Psoas muscle (tissue), 8 donors: ENCODE measurements around the gene SF3A1. TPM values are rescaled to one million over a fixed set of nuclear protein-coding genes. Genes with fewer than 3 reads are reported as not detected.
A peak's percentile ranks its signal among the peaks of the same experiment; 100 is the strongest.

Source experiments
- ATAC-seq, 4 donors: fragments of 200-7000 bp; cut with Tn5 transposase; one replicate each; pipeline ENCODE4 v1.9.1; 2020; ENCODE audit warnings: moderate library complexity in 3 of 4, mild to moderate bottlenecking in 2 of 4
- DNase-seq, 2 donors: peaks; one replicate each; pipeline ENCODE4 v3.0.0-alpha.2; 2020
- H3K27ac ChIP-seq: fragments of 200-600 bp; one replicate; pipeline ENCODE4 v1.8.0; 2022
- H3K27me3 ChIP-seq, 3 donors: fragments of 200-600 bp in 1 of 3; one replicate each; pipeline versions ENCODE4 v1.6.1 to v1.8.0; 2013 to 2022; ENCODE audit warnings: low read length in 2 of 3, mild to moderate bottlenecking in 2 of 3, moderate library complexity in 1 of 3; ENCODE audit not compliant: insufficient read depth in 3 of 3
- H3K36me3 ChIP-seq, 2 donors: fragments of 200-600 bp in 1 of 2; one replicate each; pipeline versions ENCODE4 v1.6.1 to v1.8.0; 2013 to 2022; ENCODE audit warnings: low read depth in 1 of 2, mild to moderate bottlenecking in 1 of 2, moderate library complexity in 1 of 2; ENCODE audit not compliant: insufficient read depth in 1 of 2
- H3K4me1 ChIP-seq: fragments of 200-600 bp; one replicate; pipeline ENCODE4 v1.8.0; 2022
- H3K4me3 ChIP-seq: fragments of 200-600 bp; one replicate; pipeline ENCODE4 v1.8.0; 2022; ENCODE audit warnings: mild to moderate bottlenecking
- H3K9me3 ChIP-seq: fragments of 200-600 bp; one replicate; pipeline ENCODE4 v1.8.0; 2022
- WGBS, 3 donors: extraction: QIAGEN DNeasy Blood & Tissue Kit; methylation state at CpG; one replicate each; pipeline versions ENCODE4 v1.1.6 to v1.1.7; 2013; 5-methylcytosine and 5-hydroxymethylcytosine counted together
- intact Hi-C, 2 donors: fragments of 100-400 bp; cut with DNase I; formaldehyde crosslinking; loops; one replicate each; pipeline versions ENCODE4 v1.11.0 to v1.14.2; 2022
- polyA plus RNA-seq, 3 donors: library from polyadenylated mRNA; stranded (reverse); fragments of 200-250 nt; gene quantifications; one replicate each; pipeline ENCODE4 v1.2.3, GENCODE V29; 2013
- total RNA-seq, 4 donors: library from RNA; stranded (reverse); fragmentation: NEBNext Ultra II Directional in 2 of 4; extraction: Animal tissue kit (Norgen Biotek cat#: 25700) in 2 of 4; gene quantifications; one replicate each; pipeline versions ENCODE4 v1.2.1 to v1.2.4, GENCODE V29; 2021 to 2023
- TF ChIP-seq, protein P1 (sequence below): fragments of 200-600 bp; IDR thresholded peaks from one replicate; pipeline ENCODE4 v1.8.0; 2022; ENCODE audit warnings: antibody characterized with exemption
- donor health status: healthy with polysubstance abuse.
- donor health status: DM: no; HTN: no; CAD: no; lungs with moderate emphysema.
- donor health status: Bipolar disorder and iron deficiency.
- donor health status: healthy.
- donor health status: DM: yes; HTN: yes; CAD: no.
- donor health status: DM: no; HTN: no; CAD: no.
- donor health status: DM: no; HTN: no; CAD: no.
- donor health status: DM: yes; HTN: yes; CAD: no.

Gene SF3A1
- total and polyA plus RNA-seq, 7 donors = 21.6 to 146 (median 107) TPM

DNA sequence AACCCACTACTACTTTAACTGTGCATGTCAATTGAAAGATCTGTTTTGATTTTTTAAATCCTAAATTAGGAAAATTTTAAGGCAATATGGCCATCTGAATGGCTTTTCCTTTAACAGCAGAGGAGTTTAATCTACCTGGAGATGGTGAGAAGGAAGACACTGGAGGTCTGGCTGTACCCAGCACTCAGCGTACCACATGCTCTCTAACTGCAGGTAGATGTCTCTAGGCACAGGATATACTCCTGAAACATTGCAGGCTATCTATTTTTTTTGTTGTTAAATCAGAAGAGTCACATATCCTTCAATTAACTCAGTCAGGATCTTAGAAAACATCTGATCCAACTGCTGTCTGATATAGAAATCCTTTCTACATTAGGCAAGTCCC lies 50.1 kb downstream of the SF3A1 start:
- H3K4me1 ChIP-seq = peaks cover 30% of the 10 kb centered on the region

GRCh38 chr22:30305906-30306626 lies 50.6 kb downstream of the SF3A1 start:
- intact Hi-C loops = no loop called here
- Histone ChIP-seq H3K9me3 (no peaks in the 10 kb centered on the region), H3K4me1 (peaks cover 27% of the 10 kb centered on the region), H3K36me3 (no peaks in the 10 kb centered on the region), H3K27ac (peak overlapping the region; percentile 30), H3K27me3 (no peaks in the 10 kb centered on the region), H3K4me3 (no peak overlapping the region)
- ATAC-seq (no peak), DNase-seq (no peak)
- WGBS, 3 donors = 59 to 60% (median 60%) methylated on average over 3 of the region's 3 CpGs
- TF ChIP-seq, protein P1, sequence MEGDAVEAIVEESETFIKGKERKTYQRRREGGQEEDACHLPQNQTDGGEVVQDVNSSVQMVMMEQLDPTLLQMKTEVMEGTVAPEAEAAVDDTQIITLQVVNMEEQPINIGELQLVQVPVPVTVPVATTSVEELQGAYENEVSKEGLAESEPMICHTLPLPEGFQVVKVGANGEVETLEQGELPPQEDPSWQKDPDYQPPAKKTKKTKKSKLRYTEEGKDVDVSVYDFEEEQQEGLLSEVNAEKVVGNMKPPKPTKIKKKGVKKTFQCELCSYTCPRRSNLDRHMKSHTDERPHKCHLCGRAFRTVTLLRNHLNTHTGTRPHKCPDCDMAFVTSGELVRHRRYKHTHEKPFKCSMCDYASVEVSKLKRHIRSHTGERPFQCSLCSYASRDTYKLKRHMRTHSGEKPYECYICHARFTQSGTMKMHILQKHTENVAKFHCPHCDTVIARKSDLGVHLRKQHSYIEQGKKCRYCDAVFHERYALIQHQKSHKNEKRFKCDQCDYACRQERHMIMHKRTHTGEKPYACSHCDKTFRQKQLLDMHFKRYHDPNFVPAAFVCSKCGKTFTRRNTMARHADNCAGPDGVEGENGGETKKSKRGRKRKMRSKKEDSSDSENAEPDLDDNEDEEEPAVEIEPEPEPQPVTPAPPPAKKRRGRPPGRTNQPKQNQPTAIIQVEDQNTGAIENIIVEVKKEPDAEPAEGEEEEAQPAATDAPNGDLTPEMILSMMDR = no peak

More for the DNA sequence above, 50.1 kb downstream of the SF3A1 start:
- Histone ChIP-seq H3K36me3 (no peaks in the 10 kb centered on the region), H3K27ac (no peak overlapping the region), H3K27me3 (no peaks in the 10 kb centered on the region), H3K4me3 (no peak overlapping the region), H3K9me3 (no peaks in the 10 kb centered on the region)
- DNase-seq (no peak), ATAC-seq (no peak)
- intact Hi-C loops = no loop called here
- 93 to 100% (median 97%) methylated on average over 1 of the region's 1 CpG for WGBS, 3 donors
- TF ChIP-seq, protein P1 = no peak

DNA sequence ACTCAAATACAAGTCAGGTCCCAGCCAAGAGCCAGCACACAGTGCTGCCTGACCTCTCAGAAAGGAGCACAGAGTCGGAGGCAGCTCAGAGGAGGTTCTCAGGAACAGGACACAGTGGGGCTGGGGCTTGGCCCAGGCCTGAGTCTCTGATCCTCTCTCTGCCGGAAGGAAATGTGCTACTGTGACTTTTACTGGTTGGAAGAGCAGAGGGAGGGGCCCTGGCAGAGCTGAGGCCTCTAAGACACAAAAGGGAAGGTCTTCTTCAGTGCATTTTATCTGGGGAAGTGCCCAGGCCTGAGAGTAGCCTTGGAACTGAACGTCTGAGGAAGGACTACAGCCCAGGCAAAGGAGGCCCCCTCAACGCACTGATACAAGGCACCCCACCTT lies 51.2 kb downstream of the SF3A1 start:
- ATAC-seq (peak in 3 of 4 donors; percentile 56 to 74 (median 61)), DNase-seq (peak; percentile 71 to 84)
- H3K4me1 ChIP-seq = peaks cover 21% of the 10 kb centered on the region
- H3K4me3 ChIP-seq = no peak overlapping the region
- H3K36me3 ChIP-seq = no peaks in the 10 kb centered on the region
- H3K9me3 ChIP-seq = no peaks in the 10 kb centered on the region
- TF ChIP-seq, protein P1 = no peak
- intact Hi-C loops = no loop called here
- peak overlapping the region; percentile 30 for H3K27ac ChIP-seq
- no peaks in the 10 kb centered on the region for H3K27me3 ChIP-seq
- 43 to 49% (median 45%) methylated on average over 4 of the region's 4 CpGs for WGBS, 3 donors

- H3K4me3 ChIP-seq = no peak overlapping the region
- TF ChIP-seq, protein P1 = no peak
- no peaks in the 10 kb centered on the region for H3K36me3 ChIP-seq
- intact Hi-C loops = no loop called here
- peak overlapping the region; percentile 30 for H3K27ac ChIP-seq
- no peak for DNase-seq
- peaks cover 13% of the 10 kb centered on the region for H3K4me1 ChIP-seq
- ATAC-seq = no peak
- 69 to 78% (median 75%) methylated on average over 7 of the region's 7 CpGs for WGBS, 3 donors
- H3K27me3 ChIP-seq = no peaks in the 10 kb centered on the region
- H3K9me3 ChIP-seq = no peaks in the 10 kb centered on the region
These were observed 52.0 kb downstream of the SF3A1 start for GRCh38 chr22:30304495-30305244.
